K562 (cell line): Measurements from ENCODE around the gene SYPL2.

Source experiments
- CAMTA2 ChIP-seq: fragments of 250-450 bp; sonication (Bioruptor Pico); conservative IDR thresholded peaks from 2 replicates; pipeline ENCODE4 v1.5.1; 2022
- HNRNPUL1 ChIP-seq: fragments of 200-400 bp; formaldehyde crosslinking; IDR thresholded peaks from 2 replicates; pipeline ENCODE4 v1.6.1; 2017; ENCODE audit warnings: low read length
- KLF10 ChIP-seq: fragments of 250-450 bp; sonication (Bioruptor Pico); IDR thresholded peaks from 2 replicates; pipeline ENCODE4 v1.6.1; 2021; ENCODE audit warnings: matching md5 sums
- TAF1 ChIP-seq: IDR thresholded peaks from 2 replicates; pipeline ENCODE4 v1.6.1; 2011; ENCODE audit warnings: mild to moderate bottlenecking, low read length, moderate library complexity; ENCODE audit not compliant: insufficient read depth, control insufficient read depth, severe bottlenecking; ENCODE audit errors: extremely low read depth

GRCh38 chr1:109499081-109499480 lies 32.7 kb downstream of the SYPL2 start:
- TF ChIP-seq CAMTA2 (CRISPR knock-in tag), result no peak
- no peak for TF ChIP-seq KLF10 (CRISPR knock-in tag)
- no peak for TF ChIP-seq HNRNPUL1
- no peak for TF ChIP-seq TAF1
